Psoas muscle (tissue), 8 donors: ENCODE measurements around the gene OBSCN. TPM values are rescaled to one million over a fixed set of nuclear protein-coding genes. Genes with fewer than 3 reads are reported as not detected.

Experiments used
- ATAC-seq, 4 donors: fragments of 200-7000 bp; cut with Tn5 transposase; one replicate each; pipeline ENCODE4 v1.9.1; 2020; ENCODE audit warnings: moderate library complexity in 3 of 4, mild to moderate bottlenecking in 2 of 4
- DNase-seq, 2 donors: peaks; one replicate each; pipeline ENCODE4 v3.0.0-alpha.2; 2020
- H3K27ac ChIP-seq: fragments of 200-600 bp; one replicate; pipeline ENCODE4 v1.8.0; 2022
- H3K27me3 ChIP-seq, 3 donors: fragments of 200-600 bp in 1 of 3; one replicate each; pipeline versions ENCODE4 v1.6.1 to v1.8.0; 2013 to 2022; ENCODE audit warnings: low read length in 2 of 3, mild to moderate bottlenecking in 2 of 3, moderate library complexity in 1 of 3; ENCODE audit not compliant: insufficient read depth in 3 of 3
- H3K36me3 ChIP-seq, 2 donors: fragments of 200-600 bp in 1 of 2; one replicate each; pipeline versions ENCODE4 v1.6.1 to v1.8.0; 2013 to 2022; ENCODE audit warnings: low read depth in 1 of 2, mild to moderate bottlenecking in 1 of 2, moderate library complexity in 1 of 2; ENCODE audit not compliant: insufficient read depth in 1 of 2
- H3K4me1 ChIP-seq: fragments of 200-600 bp; one replicate; pipeline ENCODE4 v1.8.0; 2022
- H3K4me3 ChIP-seq: fragments of 200-600 bp; one replicate; pipeline ENCODE4 v1.8.0; 2022; ENCODE audit warnings: mild to moderate bottlenecking
- H3K9me3 ChIP-seq: fragments of 200-600 bp; one replicate; pipeline ENCODE4 v1.8.0; 2022
- WGBS, 3 donors: extraction: QIAGEN DNeasy Blood & Tissue Kit; methylation state at CpG; one replicate each; pipeline versions ENCODE4 v1.1.6 to v1.1.7; 2013; 5-methylcytosine and 5-hydroxymethylcytosine counted together
- intact Hi-C, 2 donors: fragments of 100-400 bp; cut with DNase I; formaldehyde crosslinking; loops; one replicate each; pipeline versions ENCODE4 v1.11.0 to v1.14.2; 2022
- polyA plus RNA-seq, 3 donors: library from polyadenylated mRNA; stranded (reverse); fragments of 200-250 nt; gene quantifications; one replicate each; pipeline ENCODE4 v1.2.3, GENCODE V29; 2013
- total RNA-seq, 4 donors: library from RNA; stranded (reverse); fragmentation: NEBNext Ultra II Directional in 2 of 4; extraction: Animal tissue kit (Norgen Biotek cat#: 25700) in 2 of 4; gene quantifications; one replicate each; pipeline versions ENCODE4 v1.2.1 to v1.2.4, GENCODE V29; 2021 to 2023
- TF ChIP-seq, protein P1 (sequence below): fragments of 200-600 bp; IDR thresholded peaks from one replicate; pipeline ENCODE4 v1.8.0; 2022; ENCODE audit warnings: antibody characterized with exemption
- donor health status: healthy with polysubstance abuse.
- donor health status: DM: no; HTN: no; CAD: no; lungs with moderate emphysema.
- donor health status: Bipolar disorder and iron deficiency.
- donor health status: healthy.
- donor health status: DM: yes; HTN: yes; CAD: no.
- donor health status: DM: no; HTN: no; CAD: no.
- donor health status: DM: no; HTN: no; CAD: no.
- donor health status: DM: yes; HTN: yes; CAD: no.

Gene OBSCN
- total and polyA plus RNA-seq, 7 donors = 397 to 1,869 (median 1,061) TPM

DNA sequence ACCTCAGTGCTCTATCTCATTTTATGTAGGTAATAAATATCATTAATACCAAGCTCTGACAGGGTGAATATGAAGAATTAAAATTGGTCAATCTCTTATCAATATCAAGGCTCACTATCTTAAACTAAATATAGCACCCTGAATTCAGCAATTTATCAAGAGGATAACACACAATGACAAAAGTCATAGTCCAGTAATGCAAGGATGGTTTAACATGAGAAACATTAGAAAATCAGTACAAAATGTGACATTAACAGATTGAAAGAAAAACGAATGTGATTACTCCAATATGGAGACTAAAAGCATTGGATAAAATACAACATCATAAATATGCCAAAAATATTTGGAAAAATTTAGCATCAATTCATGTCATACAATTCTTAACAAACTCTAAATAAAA, 53.9 kb downstream of the OBSCN start:
- H3K4me1 ChIP-seq = peaks cover 13% of the 10 kb centered on the region
- 79 to 84% (median 83%) methylated on average over 1 of the region's 1 CpG for WGBS, 3 donors
- H3K27ac ChIP-seq = no peak overlapping the region
- DNase-seq (no peak), ATAC-seq (no peak)
- no peaks in the 10 kb centered on the region for H3K27me3 ChIP-seq
- no peaks in the 10 kb centered on the region for H3K9me3 ChIP-seq
- H3K36me3 ChIP-seq = peaks cover 6 to 100% of the 10 kb centered on the region in 2 donors
- intact Hi-C loops = no loop called here
- no peak overlapping the region for H3K4me3 ChIP-seq
- TF ChIP-seq, protein P1, sequence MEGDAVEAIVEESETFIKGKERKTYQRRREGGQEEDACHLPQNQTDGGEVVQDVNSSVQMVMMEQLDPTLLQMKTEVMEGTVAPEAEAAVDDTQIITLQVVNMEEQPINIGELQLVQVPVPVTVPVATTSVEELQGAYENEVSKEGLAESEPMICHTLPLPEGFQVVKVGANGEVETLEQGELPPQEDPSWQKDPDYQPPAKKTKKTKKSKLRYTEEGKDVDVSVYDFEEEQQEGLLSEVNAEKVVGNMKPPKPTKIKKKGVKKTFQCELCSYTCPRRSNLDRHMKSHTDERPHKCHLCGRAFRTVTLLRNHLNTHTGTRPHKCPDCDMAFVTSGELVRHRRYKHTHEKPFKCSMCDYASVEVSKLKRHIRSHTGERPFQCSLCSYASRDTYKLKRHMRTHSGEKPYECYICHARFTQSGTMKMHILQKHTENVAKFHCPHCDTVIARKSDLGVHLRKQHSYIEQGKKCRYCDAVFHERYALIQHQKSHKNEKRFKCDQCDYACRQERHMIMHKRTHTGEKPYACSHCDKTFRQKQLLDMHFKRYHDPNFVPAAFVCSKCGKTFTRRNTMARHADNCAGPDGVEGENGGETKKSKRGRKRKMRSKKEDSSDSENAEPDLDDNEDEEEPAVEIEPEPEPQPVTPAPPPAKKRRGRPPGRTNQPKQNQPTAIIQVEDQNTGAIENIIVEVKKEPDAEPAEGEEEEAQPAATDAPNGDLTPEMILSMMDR = no peak

DNA sequence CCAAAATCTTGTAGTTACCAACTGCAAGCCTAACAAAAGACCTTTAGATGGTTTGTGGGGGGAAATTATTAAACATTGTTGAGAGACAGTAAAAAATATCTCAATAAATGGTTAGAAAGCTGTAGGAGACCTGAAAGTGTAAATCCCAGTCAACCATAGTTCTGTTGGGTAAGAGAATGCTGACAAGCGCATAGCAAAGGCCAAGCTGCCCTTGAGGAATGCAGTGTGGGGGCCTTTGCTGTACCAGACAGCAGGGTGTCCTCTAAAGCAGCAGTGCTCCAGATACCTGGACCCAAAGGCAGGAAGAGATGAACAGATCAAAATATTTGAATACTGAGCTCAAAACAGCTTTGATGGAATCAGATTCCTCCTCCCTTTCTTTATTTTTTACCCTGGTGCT, 54.6 kb downstream of the OBSCN start:
- intact Hi-C loops = no loop called here
- H3K9me3 ChIP-seq = no peaks in the 10 kb centered on the region
- no peaks in the 10 kb centered on the region for H3K27me3 ChIP-seq
- WGBS, 3 donors = 78 to 95% (median 92%) methylated on average over 1 of the region's 1 CpG
- peak in 1 of 4 donors; percentile 18 for ATAC-seq
- H3K27ac ChIP-seq = no peak overlapping the region
- H3K4me3 ChIP-seq = no peak overlapping the region
- no peak for DNase-seq
- peaks cover 3 to 100% of the 10 kb centered on the region in 2 donors for H3K36me3 ChIP-seq
- peaks cover 17% of the 10 kb centered on the region for H3K4me1 ChIP-seq
- TF ChIP-seq, protein P1 = no peak

DNA sequence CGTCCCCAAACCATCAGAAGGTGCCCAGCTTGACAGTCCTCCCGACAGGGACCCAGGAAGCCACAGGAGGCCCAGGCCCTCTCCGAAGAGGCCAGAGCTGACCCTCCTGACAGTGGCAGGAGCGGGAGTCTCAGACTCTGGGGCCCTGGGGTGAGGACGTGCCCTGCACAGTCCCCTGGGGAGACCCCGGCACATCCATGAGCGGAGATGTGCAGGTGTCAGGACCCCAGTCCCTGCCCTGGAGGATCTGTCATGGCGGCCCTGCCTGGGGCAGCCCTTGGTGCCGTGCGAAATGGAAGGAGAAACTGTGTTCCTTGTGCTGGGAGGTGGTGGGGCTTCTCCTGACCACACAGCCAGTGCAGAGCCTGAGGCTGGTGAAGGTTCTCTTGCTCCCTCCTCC, 55.8 kb downstream of the OBSCN start:
- Histone ChIP-seq H3K36me3 (peaks cover 3 to 100% of the 10 kb centered on the region in 2 donors), H3K4me1 (peaks cover 25% of the 10 kb centered on the region), H3K27me3 (no peaks in the 10 kb centered on the region), H3K9me3 (no peaks in the 10 kb centered on the region), H3K27ac (no peak overlapping the region), H3K4me3 (no peak overlapping the region)
- DNase-seq (no peak), ATAC-seq (peak; percentile 3 to 19 (median 10))
- WGBS, 3 donors = 92 to 96% (median 94%) methylated on average over 9 to 10 of the region's 10 CpGs
- intact Hi-C loops = no loop called here
- TF ChIP-seq, protein P1 = no peak

DNA sequence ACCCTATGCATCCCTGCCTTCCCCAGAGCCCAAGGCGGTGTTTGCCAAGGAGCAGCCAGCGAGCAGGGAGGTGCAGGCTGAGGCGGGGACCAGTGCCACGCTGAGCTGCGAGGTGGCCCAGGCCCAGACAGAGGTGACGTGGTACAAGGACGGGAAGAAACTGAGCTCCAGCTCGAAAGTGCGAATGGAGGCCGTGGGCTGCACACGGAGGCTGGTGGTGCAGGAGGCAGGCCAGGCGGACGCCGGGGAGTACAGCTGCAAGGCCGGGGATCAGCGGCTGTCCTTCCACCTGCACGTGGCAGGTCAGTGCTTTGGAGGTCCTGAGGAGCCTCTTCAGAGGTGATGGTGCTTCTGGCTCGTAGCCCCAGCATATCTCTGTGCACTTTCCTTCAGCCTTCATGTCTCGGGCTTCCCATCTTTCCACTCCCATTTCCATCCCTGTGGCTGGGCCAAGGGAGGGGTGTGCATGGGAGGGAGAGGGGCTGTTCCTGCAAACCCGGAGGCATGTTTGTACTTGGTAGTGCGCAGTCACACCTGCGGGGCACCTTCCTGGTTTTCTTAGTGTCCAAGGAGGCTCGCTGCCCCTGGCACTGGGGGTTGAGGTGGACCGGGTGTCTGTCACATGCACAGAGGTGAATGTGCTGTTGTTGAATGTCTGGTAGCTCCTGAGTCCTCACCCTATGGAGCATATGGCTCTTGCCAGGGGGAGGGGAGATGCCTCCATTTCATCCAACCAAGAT, 56.4 kb downstream of the OBSCN start:
- ATAC-seq = peak; percentile 2 to 9 (median 4)
- 81 to 88% (median 85%) methylated on average over 24 of the region's 24 CpGs for WGBS, 3 donors

More for the DNA sequence above, 56.4 kb downstream of the OBSCN start:
- Histone ChIP-seq H3K4me1 (peaks cover 25% of the 10 kb centered on the region), H3K36me3 (peaks cover 3 to 100% of the 10 kb centered on the region in 2 donors), H3K9me3 (no peaks in the 10 kb centered on the region), H3K27me3 (no peaks in the 10 kb centered on the region), H3K27ac (peak overlapping the region; percentile 21), H3K4me3 (no peak overlapping the region)
- TF ChIP-seq, protein P1 = no peak
- DNase-seq = no peak
- intact Hi-C loops = no loop called here
